AG04449 (cell line): ENCODE results near the gene CMBL.
"Not testable (repeated sequence)": the region's sequence is repeated elsewhere in the genome, so short reads cannot be mapped to it uniquely, and the experiment has no call there.

ENCODE experiments used
- CTCF ChIA-PET: fragments of 350-600 bp; formaldehyde crosslinking; extraction: SDS; loops from one replicate; lab custom pipeline; 2021; ENCODE audit warnings: antibody characterized with exemption; lab: Yijun Ruan, JAX
- POLR2A ChIA-PET: fragments of 400-600, 350-600 bp; formaldehyde crosslinking; extraction: SDS; loops from one replicate; lab custom pipeline; 2020; ENCODE audit warnings: antibody characterized with exemption, inconsistent platforms; lab: Yijun Ruan, JAX
- DNase-seq: peaks from one replicate; pipeline ENCODE4 v3.0.0-alpha.2; 2010; ENCODE audit warnings: low read depth, low spot score
- H3K4me3 ChIP-seq: 2 replicates; pipeline ENCODE4 v1.5.1; 2011; ENCODE audit warnings: low read depth, mild to moderate bottlenecking, control low read depth, low read length
- TF ChIP-seq, protein P1 (sequence below): IDR thresholded peaks from one replicate; pipeline ENCODE4 v1.5.1; 2011; ENCODE audit warnings: mild to moderate bottlenecking, moderate library complexity, low read length, control low read depth, inconsistent platforms; ENCODE audit not compliant: insufficient read depth; ENCODE audit errors: missing control alignments

CMBL gene

DNA sequence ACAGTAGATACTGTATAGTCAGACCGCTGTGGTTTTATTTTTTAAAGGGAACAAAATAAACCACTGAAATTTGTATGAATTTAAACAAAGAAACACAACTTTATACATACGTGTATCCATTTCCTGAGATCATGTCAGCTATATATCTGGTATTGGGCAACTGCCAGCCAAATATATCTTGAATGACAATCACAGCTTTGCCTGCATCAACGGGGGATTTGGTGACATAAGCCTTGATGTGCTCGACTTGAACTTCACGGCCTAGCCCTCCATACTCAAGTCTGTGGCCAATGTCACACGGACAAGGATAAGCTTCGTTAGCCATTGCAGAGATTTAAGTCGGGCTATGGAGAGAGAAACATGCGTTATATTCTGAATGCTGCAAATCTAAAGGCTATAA lies 17.3 kb downstream of the CMBL start:
- CTCF ChIA-PET, result interaction anchor here (1.1 to 2.3 kb wide), 2 partner anchors 9 to 12 kb away, joined by 3 to 6 read pairs; no protein-coding TSS in a partner anchor

DNA sequence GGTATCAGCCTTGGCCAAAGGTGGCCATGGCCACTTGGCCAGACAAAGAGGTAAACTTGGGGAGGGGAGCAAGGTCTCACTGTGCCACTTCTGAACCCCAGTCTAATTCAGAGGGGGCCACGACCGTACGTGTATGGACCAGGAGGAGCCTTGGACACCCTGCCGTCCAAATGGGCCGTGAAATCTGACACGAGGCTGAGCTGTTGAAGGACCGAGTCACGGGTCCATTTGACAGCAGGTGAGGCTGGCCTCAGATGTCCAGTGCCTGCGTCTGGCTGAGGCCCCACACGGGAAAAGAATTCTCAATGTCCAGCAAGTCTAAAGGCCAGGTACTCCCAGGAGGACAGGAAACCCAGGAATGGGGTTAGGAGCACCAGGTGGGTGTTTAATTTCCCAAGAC lies 17.7 kb downstream of the CMBL start:
- ChIA-PET CTCF (interaction anchor here (1.1 kb wide), 1 partner anchor 12 kb away, joined by 3 read pairs; no protein-coding TSS in a partner anchor), POLR2A (no interaction called here)
- H3K4me3 ChIP-seq, result no peak overlapping the region
- no peak for DNase-seq
- TF ChIP-seq, protein P1, sequence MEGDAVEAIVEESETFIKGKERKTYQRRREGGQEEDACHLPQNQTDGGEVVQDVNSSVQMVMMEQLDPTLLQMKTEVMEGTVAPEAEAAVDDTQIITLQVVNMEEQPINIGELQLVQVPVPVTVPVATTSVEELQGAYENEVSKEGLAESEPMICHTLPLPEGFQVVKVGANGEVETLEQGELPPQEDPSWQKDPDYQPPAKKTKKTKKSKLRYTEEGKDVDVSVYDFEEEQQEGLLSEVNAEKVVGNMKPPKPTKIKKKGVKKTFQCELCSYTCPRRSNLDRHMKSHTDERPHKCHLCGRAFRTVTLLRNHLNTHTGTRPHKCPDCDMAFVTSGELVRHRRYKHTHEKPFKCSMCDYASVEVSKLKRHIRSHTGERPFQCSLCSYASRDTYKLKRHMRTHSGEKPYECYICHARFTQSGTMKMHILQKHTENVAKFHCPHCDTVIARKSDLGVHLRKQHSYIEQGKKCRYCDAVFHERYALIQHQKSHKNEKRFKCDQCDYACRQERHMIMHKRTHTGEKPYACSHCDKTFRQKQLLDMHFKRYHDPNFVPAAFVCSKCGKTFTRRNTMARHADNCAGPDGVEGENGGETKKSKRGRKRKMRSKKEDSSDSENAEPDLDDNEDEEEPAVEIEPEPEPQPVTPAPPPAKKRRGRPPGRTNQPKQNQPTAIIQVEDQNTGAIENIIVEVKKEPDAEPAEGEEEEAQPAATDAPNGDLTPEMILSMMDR, result no peak

More for the DNA sequence above, 17.3 kb downstream of the CMBL start:
- DNase-seq, result no peak
- TF ChIP-seq, protein P1, result no peak
- no peak overlapping the region for H3K4me3 ChIP-seq
- POLR2A ChIA-PET, result no interaction called here

DNA sequence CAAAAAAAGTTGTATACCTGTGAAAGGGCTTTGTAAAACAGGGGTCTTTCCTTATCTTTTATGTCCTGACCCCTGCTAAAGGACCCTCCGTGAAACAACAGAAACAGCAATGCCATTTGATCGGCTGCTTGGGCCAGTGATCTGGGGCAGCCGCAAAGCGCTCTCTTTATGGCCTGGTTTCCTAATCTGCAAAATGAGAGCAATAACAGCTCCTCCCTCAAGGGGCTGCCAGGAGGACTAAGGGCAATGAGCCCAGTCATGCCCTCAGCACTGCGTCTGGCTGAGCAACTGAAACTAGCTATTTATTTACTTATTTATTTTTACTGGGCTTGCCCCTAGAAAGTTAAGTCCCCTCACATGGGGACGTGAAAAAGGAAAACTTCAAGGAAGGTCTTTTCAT lies 18.3 kb downstream of the CMBL start:
- no peak overlapping the region for H3K4me3 ChIP-seq
- ChIA-PET POLR2A (no interaction called here), CTCF (interaction anchor here (0.8 kb wide), 1 partner anchor 24 kb away, joined by 3 read pairs; no protein-coding TSS in a partner anchor)
- TF ChIP-seq, protein P1, result no peak
- no peak for DNase-seq

DNA sequence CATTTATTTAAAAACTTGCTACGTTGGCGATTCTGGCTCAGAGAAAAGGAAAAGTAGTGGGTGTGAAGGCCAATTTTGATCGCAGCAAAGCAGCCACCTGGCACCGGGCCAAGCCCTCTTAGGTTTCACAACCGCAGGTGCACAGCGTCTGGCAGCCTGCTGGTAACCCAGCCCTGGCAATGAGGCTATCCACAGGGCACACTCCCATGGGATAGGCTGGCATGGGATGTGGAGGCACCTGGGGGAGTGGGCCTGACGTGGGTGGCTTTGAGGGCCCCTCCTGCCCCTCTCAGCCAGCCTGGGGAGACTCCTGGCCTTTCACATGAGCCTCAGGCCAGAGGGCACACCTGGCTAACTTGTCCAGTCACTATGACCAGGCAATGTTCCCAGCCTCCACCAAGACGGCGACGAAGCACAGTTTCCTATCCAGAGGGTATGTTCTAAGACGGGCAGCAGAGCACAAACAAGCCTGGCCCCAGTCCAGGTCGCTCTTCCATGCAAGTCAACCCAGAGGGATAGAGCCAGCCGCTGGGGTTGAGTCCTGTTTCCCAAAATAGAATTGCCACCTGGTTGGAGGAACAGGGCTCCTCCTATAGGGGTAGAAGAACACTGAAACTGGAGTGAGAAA lies 19.0 kb downstream of the CMBL start:
- DNase-seq, result no peak
- no peak overlapping the region for H3K4me3 ChIP-seq
- TF ChIP-seq, protein P1, result no peak
- CTCF ChIA-PET, result interaction anchor here (0.8 kb wide), 1 partner anchor 24 kb away, joined by 3 read pairs; no protein-coding TSS in a partner anchor
- POLR2A ChIA-PET, result no interaction called here

DNA sequence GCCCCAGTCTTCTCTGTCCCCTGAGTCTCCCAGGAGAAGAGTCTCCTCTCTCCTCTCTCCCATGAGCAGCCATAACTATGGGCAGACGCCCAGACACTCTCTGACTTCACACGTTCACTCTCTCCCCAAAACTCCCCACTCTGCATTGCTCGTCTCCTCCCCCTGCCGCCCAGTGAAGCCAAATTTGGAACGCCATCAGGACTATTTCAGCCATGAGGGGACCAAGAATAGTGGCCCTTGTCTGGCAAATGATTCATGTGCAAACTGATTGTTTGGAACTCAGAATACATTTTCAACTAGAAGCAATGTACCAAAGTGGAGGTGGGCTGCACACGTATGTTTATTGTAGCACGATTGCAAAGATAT lies 20.9 kb downstream of the CMBL start:
- no peak for DNase-seq
- POLR2A ChIA-PET, result no interaction called here
- CTCF ChIA-PET, result interaction anchor here (1.0 to 2.0 kb wide), 8 partner anchors 8 to 341 kb away, joined by 3 to 8 read pairs (median 4); partner anchors contain the start of gene ROPN1L
- TF ChIP-seq, protein P1, result no peak
- H3K4me3 ChIP-seq, result no peak overlapping the region

DNA sequence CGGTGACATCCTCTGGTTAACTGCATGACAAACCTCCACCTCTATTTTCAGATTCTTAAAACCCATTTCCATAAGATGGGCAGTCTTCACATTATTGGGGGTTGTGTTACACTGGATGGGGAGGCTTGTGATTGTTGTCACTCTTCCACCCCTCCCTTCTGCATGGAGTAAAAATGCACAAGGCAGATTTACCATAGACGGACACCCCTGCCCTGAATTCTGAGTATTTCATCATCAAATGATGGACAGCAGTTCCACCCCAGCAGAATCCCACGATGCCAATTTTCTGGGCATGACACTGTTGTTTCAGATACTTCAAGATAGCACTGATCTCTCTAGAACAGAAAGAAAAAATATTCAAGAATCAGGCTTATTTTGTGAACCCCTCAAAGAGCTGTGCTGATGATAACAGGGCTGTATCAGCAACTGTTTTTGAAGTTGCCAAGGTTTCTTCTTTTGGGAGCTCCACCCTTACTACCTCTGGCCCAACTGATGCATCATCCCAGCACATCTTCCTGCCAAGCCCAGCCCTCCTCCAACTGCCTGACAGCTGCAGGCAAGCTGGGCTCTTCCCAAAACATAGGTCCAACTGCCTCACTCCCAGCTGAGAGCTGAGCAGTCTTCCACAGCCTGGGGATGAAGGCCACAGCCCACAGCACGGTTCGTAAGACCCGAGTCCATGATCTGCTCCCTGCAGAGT lies 21.4 kb downstream of the CMBL start:
- TF ChIP-seq, protein P1, result no peak
- CTCF ChIA-PET, result interaction anchor here (0.6 to 2.0 kb wide), 8 partner anchors 27 to 341 kb away, joined by 3 to 8 read pairs (median 4); partner anchors contain the start of gene ROPN1L
- no peak overlapping the region for H3K4me3 ChIP-seq
- POLR2A ChIA-PET, result no interaction called here
- no peak for DNase-seq

DNA sequence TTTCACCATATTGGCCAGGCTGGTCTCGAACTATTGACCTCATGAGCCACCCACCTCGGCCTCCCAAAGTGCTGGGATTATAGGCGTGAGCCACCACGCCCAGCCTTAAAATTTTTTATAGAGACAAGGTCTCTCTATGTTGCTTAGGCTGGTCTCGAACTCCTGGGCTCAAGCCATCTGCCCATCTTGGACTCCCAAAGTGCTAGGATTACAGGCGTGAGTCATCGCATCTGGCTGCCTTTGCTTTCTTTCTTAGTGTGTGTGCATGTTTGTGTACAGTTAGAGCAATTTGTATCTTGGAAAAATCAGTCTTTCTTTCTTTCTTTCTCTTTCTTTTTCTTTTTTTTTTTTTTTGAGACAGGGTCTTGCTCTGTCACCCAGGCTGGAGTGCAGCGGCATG lies 22.3 kb downstream of the CMBL start:
- DNase-seq, H3K4me3 ChIP-seq, POLR2A ChIA-PET: not testable (repeated sequence)
- CTCF ChIA-PET, result interaction anchor here (1.7 to 6.7 kb wide), 5 partner anchors 22 to 149 kb away, joined by 5 to 163 read pairs (median 7); partner anchors contain the start of gene CMBL
